Small intestine (tissue), 16 donors: ENCODE results near the gene PDILT. TPM values are rescaled to one million over a fixed set of nuclear protein-coding genes. Genes with fewer than 3 reads are reported as not detected.
"Not testable (repeated sequence)": the region's sequence is repeated elsewhere in the genome, so short reads cannot be mapped to it uniquely, and the experiment has no call there.

Source experiments
- DNase-seq, 2 donors: peaks; one replicate each; pipeline versions ENCODE4 v3.0.0 to v3.0.0-alpha.2; 2013
- FAIRE-seq: peaks from 2 replicates; lab custom pipeline; 2012; peaks lifted over from hg19 to GRCh38; lab: Jason Lieb, UNC
- H3K27ac ChIP-seq, 3 donors: one replicate each; pipeline ENCODE4 v1.5.1; 2013; ENCODE audit warnings: low read length in 2 of 3, mild to moderate bottlenecking in 2 of 3, control low read depth in 1 of 3, inconsistent platforms in 1 of 3, low read depth in 1 of 3, moderate library complexity in 1 of 3
- H3K27me3 ChIP-seq, 3 donors: one replicate each; pipeline ENCODE4 v1.6.1; 2013; ENCODE audit warnings: low read length in 3 of 3, inconsistent platforms in 1 of 3; ENCODE audit not compliant: control insufficient read depth in 3 of 3, insufficient read depth in 3 of 3
- H3K36me3 ChIP-seq, 3 donors: one replicate each; pipeline ENCODE4 v1.6.1; 2013; ENCODE audit warnings: low read length in 3 of 3, inconsistent platforms in 1 of 3, low read depth in 1 of 3, mild to moderate bottlenecking in 1 of 3, moderate library complexity in 1 of 3; ENCODE audit not compliant: control insufficient read depth in 3 of 3, insufficient read depth in 2 of 3
- H3K4me1 ChIP-seq, 3 donors: one replicate each; pipeline ENCODE4 v1.6.1; 2013; ENCODE audit warnings: low read length in 2 of 3, inconsistent platforms in 1 of 3, low read depth in 1 of 3, mild to moderate bottlenecking in 1 of 3, moderate library complexity in 1 of 3; ENCODE audit not compliant: control insufficient read depth in 3 of 3, insufficient read depth in 2 of 3
- H3K4me3 ChIP-seq, 3 donors: one replicate each; pipeline ENCODE4 v1.5.1; 2013; ENCODE audit warnings: low read length in 3 of 3, control low read depth in 1 of 3, inconsistent platforms in 1 of 3, low read depth in 1 of 3, mild to moderate bottlenecking in 1 of 3, moderate library complexity in 1 of 3
- H3K9me3 ChIP-seq, 2 donors: one replicate each; pipeline ENCODE4 v1.6.1; 2013; ENCODE audit warnings: low read depth in 1 of 2, low read length in 1 of 2; ENCODE audit not compliant: control insufficient read depth in 2 of 2, insufficient read depth in 1 of 2
- WGBS, 3 donors: extraction: QIAGEN DNeasy Blood & Tissue Kit; methylation state at CpG; one replicate each; pipeline ENCODE4 v1.1.7; 2013; 5-methylcytosine and 5-hydroxymethylcytosine counted together
- long read RNA-seq, 10 donors: transcript quantifications; one replicate each; lab custom pipeline, GENCODE V29; 2026
- polyA plus RNA-seq, 4 donors: library from polyadenylated mRNA; stranded (reverse) in 3 of 4; unstranded in 1 of 4; fragments of 200-250 nt in 3 of 4; fragments of 120-200 nt in 1 of 4; gene quantifications; one replicate each; pipeline versions ENCODE4 v1.2.1 to v1.2.3, GENCODE V29; 2013
- donor health status: healthy with polysubstance abuse.
- donor health status: control.
- donor health status: control.
- donor health status: Bipolar disorder and iron deficiency.
- donor health status: healthy.

The PDILT gene, protein sequence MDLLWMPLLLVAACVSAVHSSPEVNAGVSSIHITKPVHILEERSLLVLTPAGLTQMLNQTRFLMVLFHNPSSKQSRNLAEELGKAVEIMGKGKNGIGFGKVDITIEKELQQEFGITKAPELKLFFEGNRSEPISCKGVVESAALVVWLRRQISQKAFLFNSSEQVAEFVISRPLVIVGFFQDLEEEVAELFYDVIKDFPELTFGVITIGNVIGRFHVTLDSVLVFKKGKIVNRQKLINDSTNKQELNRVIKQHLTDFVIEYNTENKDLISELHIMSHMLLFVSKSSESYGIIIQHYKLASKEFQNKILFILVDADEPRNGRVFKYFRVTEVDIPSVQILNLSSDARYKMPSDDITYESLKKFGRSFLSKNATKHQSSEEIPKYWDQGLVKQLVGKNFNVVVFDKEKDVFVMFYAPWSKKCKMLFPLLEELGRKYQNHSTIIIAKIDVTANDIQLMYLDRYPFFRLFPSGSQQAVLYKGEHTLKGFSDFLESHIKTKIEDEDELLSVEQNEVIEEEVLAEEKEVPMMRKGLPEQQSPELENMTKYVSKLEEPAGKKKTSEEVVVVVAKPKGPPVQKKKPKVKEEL
- polyA plus RNA-seq: under 1 TPM in 1 of 4 donors, not detected in 3; 0.19 TPM
- long read RNA-seq, donor 1: 0 reads
- long read RNA-seq, donor 2: 0 reads
- long read RNA-seq, donor 3: 0 reads
- long read RNA-seq, donor 4: 0 reads
- long read RNA-seq, donor 5: 0 reads
- long read RNA-seq, donor 6: 0 reads
- long read RNA-seq, donor 7: 0 reads
- long read RNA-seq, donor 8: 0 reads
- long read RNA-seq, donor 9: 0 reads
- long read RNA-seq, donor 10: 0 reads

- Histone ChIP-seq H3K36me3 (no peaks in the 10 kb centered on the region), H3K9me3 (no peaks in the 10 kb centered on the region), H3K4me3 (no peak within 1 kb of the TSS), H3K4me1 (peaks cover 0 to 8% (median 0%) of the 10 kb centered on the region in 3 donors), H3K27ac (no peak within 1 kb of the TSS), H3K27me3 (no peaks in the 10 kb centered on the region)
- FAIRE-seq: no peak
- no peak for DNase-seq
- 75 to 84% (median 83%) methylated on average over 2 of the region's 2 CpGs for WGBS, 3 donors
Observed at GRCh38 chr16:20404637-20405036, at the start of gene PDILT. Gene PDILT, minus strand, starts transcription at chr16:20404737. Its CDS starts 5,437 bp downstream, at chr16:20399300.

- WGBS, 3 donors: 61 to 88% (median 84%) methylated on average over 3 to 4 of the region's 5 CpGs
- H3K27me3 ChIP-seq, H3K27ac ChIP-seq, FAIRE-seq, H3K36me3 ChIP-seq, H3K9me3 ChIP-seq, H3K4me1 ChIP-seq, H3K4me3 ChIP-seq, DNase-seq: not testable (repeated sequence)
Observed at GRCh38 chr16:20453633-20454032, 49.1 kb upstream of the PDILT start.

GRCh38 chr16:20451364-20451763 is 46.8 kb upstream of the PDILT start, which contains the start of gene ACSM2A:
Gene ACSM2A, plus strand, starts transcription at chr16:20451521. Its CDS starts 8,594 bp downstream, at chr16:20460115.
- H3K9me3 ChIP-seq, H3K27me3 ChIP-seq, H3K36me3 ChIP-seq, H3K4me1 ChIP-seq, H3K27ac ChIP-seq, FAIRE-seq, DNase-seq, H3K4me3 ChIP-seq: not testable (repeated sequence)
- 33 to 88% (median 43%) methylated on average over 1 of the region's 1 CpG for WGBS, 3 donors

DNA sequence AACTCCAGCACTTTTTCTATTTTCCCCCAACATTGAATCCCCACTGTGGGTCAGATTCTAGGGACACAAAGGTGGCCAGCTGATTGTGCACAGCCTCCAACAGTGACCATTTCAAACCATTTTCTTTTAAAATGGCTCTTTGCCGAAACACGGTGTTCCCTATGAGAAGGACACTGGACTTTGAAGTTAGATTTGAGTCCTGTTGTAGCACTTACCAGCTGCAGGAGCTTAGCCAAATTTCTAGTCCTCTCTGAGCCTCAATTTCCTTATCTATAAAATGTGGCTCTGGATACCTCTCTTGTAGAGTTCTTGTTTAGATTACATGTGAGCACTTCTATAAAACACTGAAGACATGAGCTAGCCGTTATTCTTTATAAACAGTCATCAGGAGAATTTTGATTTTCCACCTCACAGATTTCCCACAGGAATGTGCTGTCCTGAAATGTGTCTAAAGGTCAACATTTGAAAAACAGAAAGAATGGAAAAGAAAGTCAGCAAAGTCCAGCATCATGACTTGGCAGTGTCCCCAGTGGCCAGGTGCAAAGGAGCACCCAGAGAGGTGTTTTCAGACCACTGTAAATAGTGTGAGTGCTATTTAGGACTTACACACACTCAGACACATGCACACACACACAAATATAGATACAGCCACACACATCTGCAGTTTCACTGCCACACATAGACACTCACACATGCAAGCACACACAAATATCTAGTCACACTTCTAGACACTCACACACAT is 42.3 kb upstream of the PDILT start:
- FAIRE-seq, H3K4me3 ChIP-seq, H3K36me3 ChIP-seq, H3K27ac ChIP-seq, H3K4me1 ChIP-seq, H3K9me3 ChIP-seq, H3K27me3 ChIP-seq, DNase-seq: not testable (repeated sequence)
- WGBS, 3 donors: no CpG with 5 or more reads among the region's 3 CpGs

GRCh38 chr16:20441859-20442258 is 37.3 kb upstream of the PDILT start:
- H3K9me3 ChIP-seq, DNase-seq, FAIRE-seq, H3K4me3 ChIP-seq, H3K27ac ChIP-seq, H3K27me3 ChIP-seq, H3K36me3 ChIP-seq, H3K4me1 ChIP-seq: not testable (repeated sequence)
- 78 to 94% (median 91%) methylated on average over 2 of the region's 4 CpGs for WGBS, 3 donors

- H3K27ac ChIP-seq: peak overlapping the region in 1 of 3 donors; percentile 53
- H3K4me3 ChIP-seq: no peak overlapping the region
- no peak for DNase-seq
- H3K4me1 ChIP-seq: peaks cover 0 to 5% (median 0%) of the 10 kb centered on the region in 3 donors
- no peak for FAIRE-seq
- H3K36me3 ChIP-seq: no peaks in the 10 kb centered on the region
- no peaks in the 10 kb centered on the region for H3K27me3 ChIP-seq
- 47 to 55% (median 50%) methylated on average over 3 of the region's 3 CpGs for WGBS, 3 donors
- H3K9me3 ChIP-seq: no peaks in the 10 kb centered on the region
Observed at GRCh38 chr16:20441191-20441590, 36.7 kb upstream of the PDILT start.

DNA sequence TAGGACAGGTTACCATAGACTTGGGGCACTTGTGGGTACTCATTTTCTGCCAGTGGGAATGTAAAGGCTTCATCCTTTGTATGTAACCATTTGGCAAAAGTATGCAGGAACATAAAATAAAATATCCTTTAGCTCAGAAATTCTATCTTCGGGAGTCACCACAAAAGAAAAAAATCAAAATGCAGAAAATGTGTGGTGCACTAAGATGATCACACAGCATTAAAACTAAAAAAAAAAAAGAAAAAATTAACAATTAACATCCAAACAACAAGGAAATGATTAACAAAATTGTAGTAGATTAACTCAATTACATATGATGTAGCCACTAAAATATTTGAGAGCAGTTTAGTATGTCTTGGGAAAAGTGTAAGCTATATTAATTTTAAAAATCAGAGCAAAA is 36.2 kb upstream of the PDILT start:
- DNase-seq, H3K27me3 ChIP-seq, FAIRE-seq, H3K4me3 ChIP-seq, H3K9me3 ChIP-seq, H3K36me3 ChIP-seq, H3K4me1 ChIP-seq: not testable (repeated sequence)
- 55 to 79% (median 68%) methylated on average over 1 of the region's 1 CpG for WGBS, 3 donors
- peak overlapping the region in 1 of 3 donors; percentile 53 for H3K27ac ChIP-seq

DNA sequence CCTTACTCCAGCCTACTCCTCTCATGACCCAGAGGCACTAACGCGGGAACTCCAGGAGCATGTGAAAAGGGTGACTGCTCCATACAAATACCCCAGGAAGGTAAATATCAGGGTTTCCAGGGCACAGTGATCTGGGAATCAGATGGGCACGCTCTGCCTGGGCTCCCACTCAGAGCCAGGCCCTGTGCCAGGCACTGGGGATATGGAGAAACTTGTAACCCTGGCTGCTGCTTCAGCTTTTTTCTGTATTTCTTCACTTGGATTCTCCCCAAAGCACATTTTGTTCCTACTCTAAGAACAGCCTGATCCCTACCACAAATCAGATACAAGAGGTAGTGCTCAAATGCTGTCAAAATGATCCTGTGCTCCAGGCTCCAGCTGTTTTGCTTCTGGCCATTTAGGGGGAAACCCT is 35.3 kb upstream of the PDILT start:
- not testable (repeated sequence) for H3K9me3 ChIP-seq, H3K27ac ChIP-seq, H3K36me3 ChIP-seq, DNase-seq, H3K4me1 ChIP-seq, H3K27me3 ChIP-seq, H3K4me3 ChIP-seq, FAIRE-seq
- 57 to 81% (median 78%) methylated on average over 3 of the region's 3 CpGs for WGBS, 3 donors
